ENCODE measurements around the gene PAGE1. TPM values are rescaled to one million over a fixed set of nuclear protein-coding genes. Genes with fewer than 3 reads are reported as not detected.
"Not testable (repeated sequence)": the region's sequence is repeated elsewhere in the genome, so short reads cannot be mapped to it uniquely, and the experiment has no call there.

Gene PAGE1, protein sequence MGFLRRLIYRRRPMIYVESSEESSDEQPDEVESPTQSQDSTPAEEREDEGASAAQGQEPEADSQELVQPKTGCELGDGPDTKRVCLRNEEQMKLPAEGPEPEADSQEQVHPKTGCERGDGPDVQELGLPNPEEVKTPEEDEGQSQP
- not detected in 2 replicates for total RNA-seq

DNA sequence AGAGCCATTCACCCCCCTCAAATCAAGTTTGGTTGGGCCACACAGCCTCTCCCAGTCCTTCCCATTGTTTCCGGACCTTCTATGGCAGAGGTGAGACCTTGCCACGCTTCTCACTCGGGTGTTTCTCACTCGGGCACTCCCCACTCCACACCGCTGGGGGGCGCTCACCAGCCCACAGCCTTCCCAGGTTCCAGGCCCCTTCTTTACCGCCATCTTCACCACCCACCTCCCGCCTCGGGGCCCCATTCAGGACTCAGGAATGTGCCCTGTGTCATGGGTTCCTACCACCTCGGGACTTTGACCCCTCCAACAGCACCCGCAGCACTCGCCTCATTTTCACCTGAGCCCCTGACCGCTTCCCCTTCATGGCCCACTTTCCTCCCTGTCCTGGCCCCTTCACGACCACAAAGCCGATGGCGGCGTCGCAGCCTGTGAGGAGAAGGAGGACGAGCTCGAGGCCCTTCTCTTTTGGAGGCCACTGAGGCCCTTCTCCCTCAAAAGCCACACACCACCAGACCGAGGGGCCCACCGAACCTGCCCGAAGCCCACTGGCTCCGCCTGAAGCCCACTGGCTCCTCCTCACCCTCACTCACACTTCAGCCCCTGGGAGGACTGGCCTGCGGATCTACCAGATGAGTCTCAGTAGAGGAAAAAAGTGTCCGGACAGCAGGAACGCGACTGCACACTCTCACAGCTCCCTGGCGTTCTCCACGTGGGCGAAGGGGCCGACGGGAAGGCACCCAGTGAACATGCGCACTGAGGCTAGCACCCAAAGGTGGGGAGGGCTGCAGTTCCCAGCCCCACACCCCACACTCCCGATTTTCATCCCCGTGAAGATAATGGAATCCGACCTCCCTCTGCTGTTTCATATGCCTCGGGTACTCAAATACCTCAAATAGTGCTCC lies at the start of gene PAGE1:
PAGE1 (minus strand) TSS at position 709 of the 905 bp plus-strand sequence. CDS start 1,214 bp downstream, outside the sequence.
- intact Hi-C loops (cut with micrococcal nuclease), result no loop called here

GRCh38 chrX:49741501-49741900 lies 45.7 kb upstream of the PAGE1 start:
- intact Hi-C loops (cut with micrococcal nuclease), result not testable (repeated sequence)

DNA sequence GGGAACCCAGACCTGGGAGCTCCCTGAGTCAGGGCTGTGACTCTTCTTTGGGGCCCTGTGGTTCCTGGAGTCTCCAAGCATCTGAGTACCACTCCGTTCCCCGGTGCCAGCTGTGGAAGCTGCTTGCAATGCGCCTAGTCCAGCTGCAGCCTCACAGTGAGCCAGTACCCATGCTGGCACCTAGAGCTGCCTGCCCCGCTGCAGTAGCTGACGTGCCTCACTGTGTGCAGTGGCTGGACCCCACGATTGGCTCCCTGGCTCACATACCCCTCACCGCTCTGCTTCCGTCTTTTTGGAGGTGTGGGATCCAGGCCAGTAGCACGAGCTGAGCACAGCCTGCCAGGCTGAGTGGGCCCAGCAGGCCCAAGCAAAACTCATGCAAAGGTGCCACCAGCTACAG lies 32.1 kb upstream of the PAGE1 start:
- intact Hi-C loops (cut with micrococcal nuclease), result no loop called here

GRCh38 chrX:49726966-49727365 lies 31.2 kb upstream of the PAGE1 start:
- intact Hi-C loops (cut with micrococcal nuclease), result no loop called here

DNA sequence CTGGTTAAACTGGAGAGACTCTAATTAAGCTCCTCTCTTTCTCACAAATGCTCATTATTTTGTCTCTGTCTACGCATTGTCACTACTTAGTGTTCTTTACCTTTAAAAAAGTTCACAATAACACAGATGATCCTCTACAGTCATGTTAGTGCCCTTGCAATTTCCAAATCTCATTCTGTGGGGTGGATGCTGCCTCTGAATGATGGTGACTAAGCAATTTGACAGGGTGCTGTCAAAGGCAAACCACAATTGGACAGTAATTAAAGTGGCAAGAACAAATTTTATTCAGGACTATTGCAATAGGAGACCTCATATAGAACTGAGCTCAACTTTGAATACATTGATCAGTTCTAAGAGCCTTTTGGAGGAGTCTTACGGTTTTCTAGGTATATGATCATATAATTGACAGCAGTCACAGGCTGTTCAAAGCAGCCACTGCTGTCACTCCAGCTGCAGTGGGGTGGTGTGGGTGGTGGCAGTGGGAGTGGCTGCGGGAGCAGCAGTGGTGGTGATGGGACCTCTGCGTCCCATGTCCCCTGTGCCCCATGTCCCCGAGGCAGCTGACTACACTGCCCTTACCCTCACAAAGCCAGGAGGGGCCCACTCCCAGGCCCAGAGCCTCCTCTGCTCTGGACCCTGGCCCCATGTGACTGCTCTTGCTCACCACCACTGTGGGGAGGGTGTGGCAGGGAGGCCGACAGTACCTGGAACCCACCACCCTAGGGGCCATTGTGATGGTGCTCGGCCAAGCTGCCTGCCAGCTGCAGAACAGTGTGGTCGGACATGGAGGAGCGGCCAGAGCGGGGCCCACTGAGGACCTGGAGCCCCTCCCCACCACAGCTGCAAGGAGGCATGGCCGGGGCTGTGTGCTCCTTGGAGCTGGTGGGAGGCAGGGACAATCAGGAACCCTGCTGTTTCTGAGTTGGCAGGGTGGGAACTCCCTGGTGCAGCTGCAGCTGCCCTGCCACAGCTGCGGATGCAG lies 30.4 kb upstream of the PAGE1 start:
- intact Hi-C loops (cut with micrococcal nuclease), result no loop called here

GRCh38 chrX:49725401-49725800 lies 29.6 kb upstream of the PAGE1 start:
- intact Hi-C loops (cut with micrococcal nuclease), result no loop called here

- intact Hi-C loops (cut with micrococcal nuclease), result not testable (repeated sequence)
These were observed 24.3 kb upstream of the PAGE1 start for GRCh38 chrX:49720106-49720505.

GRCh38 chrX:49712577-49712976 lies 16.8 kb upstream of the PAGE1 start:
- intact Hi-C loops (cut with micrococcal nuclease), result no loop called here

DNA sequence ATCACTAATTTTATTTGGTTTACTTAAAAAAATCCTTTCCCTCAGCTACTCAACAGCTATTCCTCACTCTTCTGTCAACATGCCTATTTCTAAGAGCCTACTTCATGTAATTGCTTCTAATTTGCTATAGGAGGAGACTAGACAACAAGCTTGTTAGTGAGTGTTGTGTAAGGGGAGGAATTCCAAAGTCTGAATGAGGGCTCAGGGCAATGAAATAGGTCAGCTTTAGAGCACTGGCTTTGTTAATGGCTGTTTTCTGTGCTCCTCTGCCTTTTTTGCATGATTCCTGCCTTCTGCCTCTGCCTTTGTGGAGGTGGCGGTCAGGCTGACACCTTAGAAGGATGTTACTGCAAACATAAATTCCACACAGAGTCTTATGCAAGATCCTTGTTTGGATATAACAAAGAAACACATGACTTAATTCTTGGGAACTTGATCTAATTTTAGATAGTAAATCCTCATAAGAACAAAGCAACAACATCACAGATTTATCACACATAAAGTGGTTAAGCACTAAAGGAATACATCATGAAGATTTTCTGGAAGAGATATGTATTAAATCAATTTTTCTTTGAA lies 15.0 kb upstream of the PAGE1 start:
- intact Hi-C loops (cut with micrococcal nuclease), result no loop called here

GRCh38 chrX:49704691-49705404 lies 9.1 kb upstream of the PAGE1 start:
- intact Hi-C loops (cut with micrococcal nuclease), result no loop called here

DNA sequence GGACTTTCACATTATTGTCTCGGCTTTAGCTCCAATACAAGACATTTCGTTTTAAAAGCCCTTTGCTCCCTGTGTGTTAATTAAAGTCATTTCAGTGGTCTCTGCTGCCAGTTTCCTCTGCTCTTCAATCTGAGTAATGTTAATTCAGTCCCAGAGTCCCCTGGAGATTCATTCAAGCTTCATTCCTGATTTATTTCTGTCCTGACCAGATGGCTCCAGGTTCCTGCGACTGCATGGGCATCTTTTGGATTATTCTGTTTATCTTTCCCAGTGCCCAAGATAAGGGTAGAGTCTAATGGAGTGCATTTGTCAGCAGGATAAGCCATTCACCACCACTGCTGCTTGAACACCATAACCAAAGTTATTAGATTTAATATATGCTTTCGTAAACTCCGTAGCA lies 6.1 kb upstream of the PAGE1 start:
- intact Hi-C loops (cut with micrococcal nuclease), result no loop called here

- intact Hi-C loops (cut with micrococcal nuclease), result no loop called here
These were observed 5.5 kb upstream of the PAGE1 start for GRCh38 chrX:49701323-49701722.

GRCh38 chrX:49675075-49675719 lies 20.6 kb downstream of the PAGE1 start:
- intact Hi-C loops (cut with micrococcal nuclease), result no loop called here

- intact Hi-C loops (cut with micrococcal nuclease), result no loop called here
These were observed 22.4 kb downstream of the PAGE1 start for GRCh38 chrX:49673394-49673793.

DNA sequence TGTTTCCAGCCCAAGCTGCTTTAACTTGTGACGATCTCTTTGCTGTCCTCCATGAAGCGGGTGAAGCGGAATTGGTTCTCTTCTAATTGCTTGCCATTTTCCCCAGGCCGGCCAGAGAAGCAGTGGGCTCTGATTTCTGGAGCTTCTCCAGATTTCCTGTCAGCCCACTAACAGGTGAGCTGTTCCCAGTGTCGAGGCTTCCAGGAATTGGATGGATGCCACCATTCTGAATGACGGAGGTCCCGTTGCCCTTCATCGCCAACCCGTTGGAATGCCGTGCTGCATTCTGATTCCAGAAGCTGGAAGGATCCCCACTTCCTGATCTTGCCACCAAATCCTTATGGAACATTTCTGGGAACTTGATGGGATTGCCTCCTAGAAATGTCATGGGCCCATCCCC lies 31.0 kb downstream of the PAGE1 start:
- intact Hi-C loops (cut with micrococcal nuclease), result no loop called here

GRCh38 chrX:49661881-49662280 lies 33.9 kb downstream of the PAGE1 start:
- intact Hi-C loops (cut with micrococcal nuclease), result no loop called here

DNA sequence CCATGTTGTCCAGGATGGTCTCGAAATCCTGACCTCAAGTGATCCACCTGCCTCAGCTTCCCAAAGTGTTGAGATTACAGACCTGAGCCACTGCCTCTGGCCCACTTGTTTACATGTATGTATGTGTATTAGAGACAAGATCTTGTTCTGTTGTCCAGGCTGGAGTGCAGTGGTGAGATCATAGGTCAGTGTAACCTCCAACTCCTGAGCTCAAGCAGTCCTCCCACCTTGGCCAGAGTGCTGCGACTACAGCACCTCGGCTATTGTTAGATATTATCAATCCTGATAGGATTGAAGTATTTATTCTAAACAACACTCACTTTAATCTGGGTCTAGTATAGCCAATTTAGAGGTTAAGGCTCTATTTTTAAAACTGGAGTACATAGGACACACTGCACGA lies 36.0 kb downstream of the PAGE1 start:
- intact Hi-C loops (cut with micrococcal nuclease), result no loop called here

DNA sequence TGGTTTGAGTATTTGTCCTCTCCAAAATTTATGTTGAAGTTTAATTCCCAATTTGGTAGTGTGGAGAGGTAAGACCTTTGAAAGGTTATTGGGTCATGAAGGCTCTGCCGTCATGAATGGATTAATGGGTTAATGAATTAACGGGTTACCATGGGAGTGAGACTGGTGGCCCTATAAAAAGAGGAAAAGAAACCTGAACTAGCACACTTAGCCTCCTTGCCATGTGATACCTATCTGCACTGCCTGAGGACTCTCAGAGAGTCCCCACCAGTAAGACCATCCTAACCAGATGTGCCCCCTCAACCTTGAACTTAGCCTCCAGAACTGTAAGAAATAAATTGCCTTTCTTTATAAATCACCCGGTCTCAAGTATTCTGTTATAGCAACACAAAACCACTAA lies 39.3 kb downstream of the PAGE1 start:
- intact Hi-C loops (cut with micrococcal nuclease), result no loop called here

- intact Hi-C loops (cut with micrococcal nuclease), result no loop called here
These were observed 50.7 kb downstream of the PAGE1 start for GRCh38 chrX:49644991-49645637.
